ENCODE measurements around the gene TTC34.

The TTC34 gene

GRCh38 chr1:2828586-2829250 lies 27.2 kb upstream of the TTC34 start:
- DNase-seq: no peak

- no peak for DNase-seq
These were observed 25.3 kb upstream of the TTC34 start for GRCh38 chr1:2826736-2827292.

- DNase-seq: no peak
These were observed 24.8 kb upstream of the TTC34 start for GRCh38 chr1:2826316-2826715.

GRCh38 chr1:2825487-2826189 lies 24.1 kb upstream of the TTC34 start:
- DNase-seq: no peak

- DNase-seq: no peak
These were observed 23.5 kb upstream of the TTC34 start for GRCh38 chr1:2824999-2825398.

GRCh38 chr1:2823921-2824610 lies 22.6 kb upstream of the TTC34 start:
- peak; percentile 34 for DNase-seq

- DNase-seq: no peak
These were observed 21.2 kb upstream of the TTC34 start for GRCh38 chr1:2822621-2823145.

GRCh38 chr1:2821966-2822620 lies 20.6 kb upstream of the TTC34 start:
- DNase-seq: no peak

- no peak for DNase-seq
These were observed 20.0 kb upstream of the TTC34 start for GRCh38 chr1:2821373-2821955.

- DNase-seq: no peak
These were observed 19.4 kb upstream of the TTC34 start for GRCh38 chr1:2820731-2821372.

- no peak for DNase-seq
These were observed 18.6 kb upstream of the TTC34 start for GRCh38 chr1:2819831-2820730.

- no peak for DNase-seq
These were observed 17.9 kb upstream of the TTC34 start for GRCh38 chr1:2819429-2819828.

GRCh38 chr1:2817784-2818564 lies 16.5 kb upstream of the TTC34 start:
- no peak for DNase-seq

- DNase-seq: no peak
These were observed 15.3 kb upstream of the TTC34 start for GRCh38 chr1:2816786-2817185.

GRCh38 chr1:2815551-2815950 lies 14.1 kb upstream of the TTC34 start:
- no peak for DNase-seq

GRCh38 chr1:2814511-2815075 lies 13.1 kb upstream of the TTC34 start:
- no peak for DNase-seq

GRCh38 chr1:2812939-2813653 lies 11.6 kb upstream of the TTC34 start:
- DNase-seq: no peak

GRCh38 chr1:2812136-2812535 lies 10.6 kb upstream of the TTC34 start:
- DNase-seq: no peak

- no peak for DNase-seq
These were observed 10.0 kb upstream of the TTC34 start for GRCh38 chr1:2811533-2811918.
